ENCODE measurements around the gene TMEM131.

The TMEM131 gene

DNA sequence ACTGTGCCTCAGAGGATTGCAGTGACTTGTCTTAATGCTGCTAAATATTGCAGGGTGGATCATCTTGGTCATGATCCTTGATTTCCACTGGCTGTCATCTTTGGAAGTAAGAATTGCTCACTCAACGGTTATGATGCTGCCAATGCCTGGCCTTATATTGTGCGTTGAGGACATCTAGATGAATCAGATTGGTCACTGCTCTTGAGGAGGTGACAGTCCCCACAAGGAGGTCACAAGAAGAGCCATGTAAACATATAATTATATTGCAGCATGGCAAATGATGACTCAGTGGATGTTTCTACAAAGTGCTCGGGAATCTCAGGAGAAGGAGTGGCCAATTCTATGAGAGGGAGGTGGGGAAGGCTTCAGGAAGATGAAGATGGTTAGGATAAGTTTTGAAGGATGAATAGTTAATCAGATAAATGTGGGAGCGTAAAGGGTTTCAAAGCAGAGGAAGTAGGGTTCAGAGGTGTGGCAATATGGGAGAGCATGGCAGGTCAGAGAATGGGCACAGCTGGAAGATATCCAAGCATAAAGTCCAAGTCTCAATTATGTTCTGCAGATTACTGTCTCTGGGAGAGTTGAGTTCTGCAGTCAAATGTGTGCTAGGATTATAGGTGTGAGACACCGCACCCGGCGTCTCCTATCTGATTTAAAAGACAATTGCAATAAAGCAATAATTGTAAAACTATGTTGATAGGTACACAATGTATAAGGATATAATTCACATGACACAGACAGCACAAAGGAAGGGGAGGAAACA lies 21.3 kb upstream of the TMEM131 start:
- no peak for DNase-seq

GRCh38 chr2:98015671-98016070 lies 19.9 kb upstream of the TMEM131 start:
- DNase-seq = no peak

GRCh38 chr2:98014379-98014778 lies 18.6 kb upstream of the TMEM131 start:
- no peak for DNase-seq

DNA sequence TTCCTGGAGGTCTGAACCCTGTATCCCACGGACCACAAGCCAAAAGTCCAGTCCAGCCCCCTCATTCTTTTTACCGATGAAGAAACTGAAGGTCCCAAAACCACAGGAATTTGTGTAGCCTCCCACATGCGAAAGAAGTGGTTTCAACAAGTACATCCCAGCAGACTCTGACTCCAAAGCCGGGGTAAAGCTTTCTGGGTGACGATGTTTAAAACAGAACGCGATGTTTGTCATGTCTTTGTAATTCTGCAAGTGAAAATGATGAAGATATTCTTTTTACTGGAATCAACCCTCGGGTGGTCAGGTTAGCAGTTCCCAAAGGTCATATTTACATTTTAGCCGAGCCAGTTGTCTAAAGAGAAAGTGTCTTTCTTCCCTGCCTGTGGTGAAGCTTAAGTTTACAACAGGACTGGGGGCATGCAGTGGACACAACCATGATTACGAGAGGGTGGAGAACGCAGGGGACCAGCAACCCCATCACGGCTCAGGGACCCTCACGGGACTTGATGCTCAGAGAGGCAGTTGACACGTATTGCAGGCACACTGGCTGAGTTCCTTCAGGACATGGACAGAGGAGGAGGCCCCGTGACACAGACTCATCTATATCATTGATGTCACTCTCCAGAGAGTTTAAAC lies 17.8 kb upstream of the TMEM131 start:
- peak; percentile 47 for DNase-seq

DNA sequence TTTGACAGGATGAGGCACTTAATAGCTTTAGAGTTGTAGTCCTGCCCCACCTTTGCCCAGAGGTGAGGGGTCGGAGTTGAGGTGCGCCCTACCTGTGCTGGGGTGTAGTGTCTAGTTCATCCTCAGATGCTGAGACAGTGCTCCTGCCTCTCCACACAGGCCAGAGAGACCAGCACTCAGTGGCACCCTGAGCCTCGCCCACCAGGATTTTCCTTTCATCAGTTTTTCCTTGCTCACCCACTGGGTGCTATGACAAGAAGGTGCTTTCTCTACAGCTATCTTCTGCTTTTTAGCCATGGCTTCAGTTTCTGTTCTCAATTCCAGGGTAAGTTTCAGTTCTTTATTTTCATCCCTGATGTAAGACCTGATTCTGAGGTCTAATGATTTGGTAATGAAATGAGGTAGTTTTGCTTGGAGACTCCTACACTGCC lies 16.8 kb upstream of the TMEM131 start:
- DNase-seq = peak; percentile 63

DNA sequence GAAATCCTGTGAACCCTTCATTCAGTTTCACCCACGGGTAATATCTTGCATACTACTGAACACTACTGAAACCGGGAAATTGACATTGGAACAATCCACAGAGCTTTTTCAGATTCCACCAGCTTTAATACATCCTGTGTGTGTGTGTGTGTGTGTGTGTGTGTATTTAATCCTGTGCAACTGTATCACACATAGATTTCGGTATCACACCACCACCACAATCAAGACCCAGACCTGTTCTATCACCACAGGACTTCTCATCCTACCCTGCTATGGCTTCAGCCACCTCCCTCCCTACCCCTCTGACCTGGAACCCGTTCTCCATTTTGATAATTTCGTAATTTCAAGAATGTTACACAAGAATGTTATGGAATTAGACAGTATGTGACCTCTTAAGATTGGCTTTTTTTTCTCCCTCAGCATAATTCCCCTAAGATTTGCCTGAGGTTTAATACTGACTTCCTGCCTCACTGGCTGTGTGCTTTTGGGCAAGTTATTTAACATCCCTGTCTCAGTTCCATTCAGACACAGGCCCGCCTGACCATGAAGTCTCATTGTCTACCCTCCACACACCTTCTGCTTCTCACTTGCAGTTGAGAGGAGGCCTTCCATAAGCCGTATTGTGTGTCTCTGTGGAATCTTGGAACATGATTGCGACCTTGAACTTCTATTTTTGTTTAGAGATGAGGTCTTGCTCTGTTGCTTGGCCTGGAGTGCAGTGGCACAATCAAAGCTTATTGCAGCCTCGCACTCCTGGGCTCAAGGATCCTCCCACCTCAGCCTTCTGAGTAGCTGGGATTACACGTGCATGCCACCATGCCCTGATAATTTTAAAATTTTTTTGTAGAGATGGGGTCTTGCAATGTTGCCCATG lies 14.4 kb upstream of the TMEM131 start:
- no peak for DNase-seq

GRCh38 chr2:98008415-98008814 lies 12.7 kb upstream of the TMEM131 start:
- no peak for DNase-seq

DNA sequence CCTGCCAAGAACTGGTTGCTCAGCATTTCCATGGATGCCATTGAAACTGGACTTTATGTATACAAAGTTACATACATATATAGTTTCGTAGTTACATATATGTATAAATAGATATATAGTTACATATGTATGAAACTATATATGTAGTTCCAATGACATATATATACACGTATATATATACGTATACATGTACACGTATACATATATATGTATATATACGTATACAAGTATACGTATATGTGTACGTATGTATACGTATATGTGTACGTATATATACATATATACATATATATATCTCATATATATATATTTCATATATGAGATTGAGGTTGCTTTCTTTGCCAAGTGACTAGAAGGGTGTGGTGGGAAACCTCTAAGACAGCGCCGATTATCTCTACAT lies 10.6 kb upstream of the TMEM131 start:
- no peak for DNase-seq

DNA sequence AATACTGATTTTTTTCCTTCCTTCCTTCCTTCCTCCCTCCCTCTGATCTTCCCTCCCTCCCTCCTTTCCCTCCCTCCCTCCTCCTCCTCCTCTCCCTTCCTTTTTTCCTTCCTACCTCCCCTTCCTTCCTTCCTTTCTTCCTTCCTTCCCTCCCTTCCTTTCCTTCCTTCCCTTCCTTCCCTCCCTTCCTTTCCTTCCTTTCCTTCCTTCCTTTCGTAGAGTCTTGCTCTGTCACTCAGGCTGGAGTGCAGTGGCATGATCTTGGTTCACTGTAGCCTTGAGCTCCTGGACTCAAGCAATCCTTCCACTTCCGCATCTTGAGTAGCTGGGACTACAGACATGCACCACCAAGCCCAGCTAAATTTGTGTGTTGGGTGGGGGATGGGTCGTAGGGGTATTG lies 8.9 kb upstream of the TMEM131 start:
- no peak for DNase-seq

GRCh38 chr2:98004047-98004446 lies 8.3 kb upstream of the TMEM131 start:
- DNase-seq = no peak

- no peak for DNase-seq
Measured at GRCh38 chr2:97999536-97999935, 3.8 kb upstream of the TMEM131 start.

DNA sequence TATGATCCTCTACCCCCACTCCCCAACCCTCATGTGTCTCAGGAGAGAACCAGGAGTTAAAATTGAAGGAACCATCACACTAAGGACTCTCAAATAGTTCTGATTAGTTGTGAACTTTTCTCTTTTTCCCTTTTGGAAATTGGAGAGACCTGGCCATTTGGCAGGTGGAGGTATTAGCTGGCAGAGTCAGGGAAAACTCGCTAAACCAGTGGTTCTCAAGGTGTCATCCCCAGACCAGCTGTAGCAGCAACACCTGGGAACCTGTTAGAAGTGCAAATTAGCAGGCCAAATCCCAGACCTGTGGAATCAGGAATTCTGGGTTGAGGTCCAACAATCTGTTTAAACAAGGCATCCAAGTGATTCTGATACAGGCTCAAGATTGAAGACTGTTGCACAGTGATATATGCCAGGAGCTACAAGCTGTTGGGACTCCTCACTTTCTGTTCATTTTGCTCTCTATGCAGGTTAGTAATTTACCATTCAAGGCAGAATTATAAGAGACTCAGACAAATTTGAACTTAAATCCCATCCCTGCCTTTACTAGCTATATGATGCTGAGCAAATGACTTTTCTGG lies 2.8 kb upstream of the TMEM131 start:
- no peak for DNase-seq

DNA sequence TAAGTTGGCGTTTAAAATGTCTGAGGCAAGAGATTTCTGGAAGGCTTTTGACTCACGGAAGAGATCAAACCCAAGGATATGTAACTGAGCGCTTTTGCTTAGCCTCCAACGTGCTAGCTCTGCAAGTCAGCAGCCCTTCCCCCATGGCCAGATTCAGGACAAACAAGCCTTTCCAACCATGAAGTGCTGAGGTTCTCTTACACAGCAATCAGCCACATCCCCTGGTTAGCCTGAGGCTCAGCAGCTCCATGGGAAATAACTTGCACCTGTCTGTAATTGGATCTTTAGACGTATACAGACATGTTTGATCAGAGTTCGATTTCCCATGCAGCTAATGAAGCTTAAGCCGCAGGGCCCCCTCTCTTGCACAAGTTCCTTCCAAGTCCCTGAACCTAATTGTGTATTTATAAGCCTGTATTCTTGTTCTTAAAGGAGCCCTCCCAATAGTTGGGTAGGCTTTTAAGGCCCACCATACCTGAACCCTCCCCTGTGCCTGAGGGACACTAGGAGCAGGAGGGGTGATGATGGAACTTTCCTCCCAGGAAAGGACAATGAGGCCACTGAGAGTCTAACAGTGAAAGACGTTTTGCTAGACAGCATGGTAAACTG lies 2.1 kb upstream of the TMEM131 start:
- no peak for DNase-seq

DNA sequence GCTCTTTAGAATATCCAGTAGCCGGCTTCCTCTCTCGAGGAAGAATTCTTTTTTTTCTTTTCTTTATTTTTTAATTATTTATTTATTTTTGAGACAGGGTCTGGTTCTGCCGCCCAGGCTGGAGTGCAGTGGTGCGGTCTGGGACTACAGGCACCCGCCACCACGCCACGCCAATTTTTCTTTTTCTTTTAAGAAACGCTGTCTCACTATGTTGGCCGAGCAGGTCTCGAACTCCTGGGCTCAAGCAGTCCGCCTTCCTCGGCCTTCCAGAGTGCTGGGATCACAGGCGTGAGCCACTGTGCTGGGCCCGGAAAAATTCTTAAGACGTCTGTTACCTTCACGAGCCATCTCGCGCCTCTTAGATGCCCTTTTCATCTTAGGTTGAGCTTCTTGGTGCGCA lies 931 bp upstream of the TMEM131 start:
- DNase-seq = no peak

- peak; percentile 37 for DNase-seq
Measured at GRCh38 chr2:97995026-97995733, 568 bp downstream of the TMEM131 start.

- no peak for DNase-seq
Measured at GRCh38 chr2:97994476-97994875, 1.3 kb downstream of the TMEM131 start.

- DNase-seq = no peak
Measured at GRCh38 chr2:97993926-97994325, 1.8 kb downstream of the TMEM131 start.

GRCh38 chr2:97992836-97993825 lies 2.6 kb downstream of the TMEM131 start:
- no peak for DNase-seq

- DNase-seq = no peak
Measured at GRCh38 chr2:97991081-97991856, 4.5 kb downstream of the TMEM131 start.

- no peak for DNase-seq
Measured at GRCh38 chr2:97988722-97989121, 7.0 kb downstream of the TMEM131 start.
